C4-2B (cell line): Measurements from ENCODE around the gene AFDN.

Source experiments
- H3K27ac ChIP-seq: fragments of 450-650 bp; 2 replicates; pipeline ENCODE4 v1.5.1; 2017
- ZFX ChIP-seq: fragments of 450-650 bp; IDR thresholded peaks from 2 replicates; pipeline ENCODE4 v1.6.1; 2017
- TF ChIP-seq, protein P1 (sequence below): fragments of 450-650 bp; conservative IDR thresholded peaks from 2 replicates; pipeline ENCODE4 v1.5.1; 2017; ENCODE audit warnings: mild to moderate bottlenecking

Gene AFDN

DNA sequence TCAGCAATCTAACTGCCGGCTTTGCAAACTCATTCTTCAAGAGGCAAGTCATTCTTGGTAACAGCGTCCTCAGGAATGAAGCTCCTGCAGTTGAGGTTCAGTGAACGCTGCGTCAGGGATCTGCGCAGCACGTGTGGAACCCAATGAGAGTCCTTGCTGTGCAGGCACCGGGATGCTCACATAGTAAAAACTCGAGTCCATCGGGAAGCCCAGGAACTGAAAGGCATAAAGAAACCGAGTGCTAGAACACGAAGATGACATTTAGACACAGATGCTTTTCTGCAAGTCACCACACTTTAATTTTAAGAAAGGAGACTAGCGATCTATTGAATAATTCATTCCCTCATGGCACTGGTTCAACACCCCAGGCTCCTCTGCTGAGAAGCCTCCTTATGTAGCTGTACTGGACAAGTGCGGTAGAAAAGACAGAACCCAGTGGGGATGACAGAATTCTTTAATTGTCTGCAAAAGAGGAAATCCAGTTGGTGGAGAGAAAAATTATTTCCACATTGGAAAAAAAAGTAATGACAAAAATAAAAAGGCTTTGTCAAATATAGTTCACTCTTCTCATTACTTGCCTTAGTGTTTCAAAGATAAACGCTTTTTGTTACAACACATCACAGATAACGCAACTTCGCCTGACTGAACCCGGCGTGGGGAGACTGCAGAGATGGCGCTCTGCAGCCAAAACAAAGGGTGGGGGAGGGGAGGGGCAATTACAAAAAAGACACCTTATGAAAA is 1.9 kb upstream of the AFDN start:
- H3K27ac ChIP-seq, result no peak overlapping the region
- TF ChIP-seq, protein P1, sequence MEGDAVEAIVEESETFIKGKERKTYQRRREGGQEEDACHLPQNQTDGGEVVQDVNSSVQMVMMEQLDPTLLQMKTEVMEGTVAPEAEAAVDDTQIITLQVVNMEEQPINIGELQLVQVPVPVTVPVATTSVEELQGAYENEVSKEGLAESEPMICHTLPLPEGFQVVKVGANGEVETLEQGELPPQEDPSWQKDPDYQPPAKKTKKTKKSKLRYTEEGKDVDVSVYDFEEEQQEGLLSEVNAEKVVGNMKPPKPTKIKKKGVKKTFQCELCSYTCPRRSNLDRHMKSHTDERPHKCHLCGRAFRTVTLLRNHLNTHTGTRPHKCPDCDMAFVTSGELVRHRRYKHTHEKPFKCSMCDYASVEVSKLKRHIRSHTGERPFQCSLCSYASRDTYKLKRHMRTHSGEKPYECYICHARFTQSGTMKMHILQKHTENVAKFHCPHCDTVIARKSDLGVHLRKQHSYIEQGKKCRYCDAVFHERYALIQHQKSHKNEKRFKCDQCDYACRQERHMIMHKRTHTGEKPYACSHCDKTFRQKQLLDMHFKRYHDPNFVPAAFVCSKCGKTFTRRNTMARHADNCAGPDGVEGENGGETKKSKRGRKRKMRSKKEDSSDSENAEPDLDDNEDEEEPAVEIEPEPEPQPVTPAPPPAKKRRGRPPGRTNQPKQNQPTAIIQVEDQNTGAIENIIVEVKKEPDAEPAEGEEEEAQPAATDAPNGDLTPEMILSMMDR, result no peak
- TF ChIP-seq ZFX, result no peak

DNA sequence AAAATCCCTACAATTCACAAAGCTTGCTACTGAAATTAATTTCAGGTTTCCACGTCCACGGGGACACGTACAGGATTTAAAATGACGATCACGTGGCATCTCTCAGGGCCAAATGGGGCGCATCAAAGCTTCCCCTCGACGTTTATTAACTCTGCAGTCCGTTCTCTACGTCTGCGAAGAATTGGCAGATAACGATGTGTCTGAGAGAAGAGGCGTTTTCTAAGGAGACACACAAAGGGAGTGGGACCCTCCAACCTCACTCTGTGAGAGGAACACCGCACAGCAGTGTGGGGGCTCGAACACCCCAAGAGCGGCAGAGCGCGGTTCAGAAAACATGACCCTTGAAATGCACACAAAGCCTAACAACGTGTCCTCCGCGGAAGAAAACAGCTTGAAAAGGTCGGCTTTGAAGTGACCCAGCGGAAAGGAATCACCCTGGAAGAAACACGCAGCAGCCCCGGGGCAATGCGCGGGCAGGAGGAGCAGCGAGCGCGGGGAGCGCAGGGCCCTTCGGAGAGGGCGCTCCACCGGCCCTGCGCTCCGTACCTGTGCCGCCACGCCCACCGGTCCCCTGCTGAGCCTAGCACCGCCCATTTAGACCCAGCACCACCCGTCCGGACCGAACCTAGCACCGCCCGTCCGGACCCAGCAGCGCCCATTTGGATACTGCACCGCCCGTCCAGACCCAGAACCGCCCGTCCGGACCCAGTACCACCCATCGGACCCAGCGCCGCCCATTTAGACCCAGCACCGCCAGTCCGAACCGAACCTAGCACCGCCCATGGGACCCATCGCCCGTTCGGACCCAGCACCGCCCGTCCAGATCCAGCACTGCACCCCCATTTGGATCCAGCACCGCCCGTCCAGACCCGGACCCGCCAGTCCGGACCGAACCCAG is 1.1 kb upstream of the AFDN start:
- peak overlapping the region; percentile 75 for H3K27ac ChIP-seq
- TF ChIP-seq, protein P1, result no peak
- no peak for TF ChIP-seq ZFX

- peak overlapping the region; percentile 75 for H3K27ac ChIP-seq
- TF ChIP-seq, protein P1, result peak; percentile 23
- TF ChIP-seq ZFX, result no peak
Measured at GRCh38 chr6:167826230-167826895, 348 bp upstream of the AFDN start.

GRCh38 chr6:167827583-167828324 is 1.0 kb downstream of the AFDN start:
- peak overlapping the region; percentile 75 for H3K27ac ChIP-seq

DNA sequence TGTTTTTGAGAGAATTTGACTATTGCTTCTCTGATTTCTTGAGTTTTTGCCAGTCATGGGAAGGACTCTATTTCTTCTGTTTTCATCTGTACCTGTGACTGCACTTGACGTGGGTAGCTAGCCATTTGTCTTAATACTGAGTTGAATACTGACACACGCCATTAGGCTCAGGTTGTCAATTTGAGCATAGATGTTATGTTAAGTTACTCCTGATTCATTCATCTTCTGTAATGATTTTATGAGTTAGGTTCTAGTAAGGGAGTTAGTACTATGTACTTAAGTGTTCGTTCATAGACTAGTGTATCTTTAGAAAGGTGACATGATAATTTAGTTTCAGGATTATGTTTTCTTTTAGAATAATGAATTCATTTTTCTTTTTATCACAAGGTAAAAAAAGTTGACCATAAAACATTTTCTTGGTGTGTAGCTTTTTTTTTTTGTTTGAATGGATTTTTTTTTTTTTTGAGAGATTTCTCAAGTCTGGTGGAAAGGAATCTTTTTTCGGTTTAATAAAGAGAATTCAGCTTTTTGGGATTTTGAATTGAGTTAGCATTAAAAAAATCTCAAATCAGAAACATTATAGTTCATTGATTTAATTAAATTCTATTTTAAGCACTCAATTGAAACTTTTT is 1.7 kb downstream of the AFDN start:
- H3K27ac ChIP-seq, result no peak overlapping the region
- no peak for TF ChIP-seq ZFX

More at GRCh38 chr6:167827583-167828324, 1.0 kb downstream of the AFDN start:
- TF ChIP-seq, protein P1, result no peak; the same call in 1 of the 2 replicates
- TF ChIP-seq ZFX, result peak; percentile 50

- no peak overlapping the region for H3K27ac ChIP-seq
- TF ChIP-seq, protein P1, result no peak
- TF ChIP-seq ZFX, result no peak
Measured at GRCh38 chr6:167829513-167829912, 2.8 kb downstream of the AFDN start.
